SK-N-SH treated with all-trans-retinoic acid at 6 μM for 48 hours (cell line): Measurements from ENCODE around the gene NRF1.

Experiments used
- ATAC-seq: fragments of 200-7000 bp; cut with Tn5 transposase; 3 replicates; pipeline ENCODE4 v1.9.1; 2020; ENCODE audit warnings: mild to moderate bottlenecking, moderate library complexity
- ARNTL ChIP-seq: fragments of 450-650 bp; formaldehyde crosslinking; IDR thresholded peaks from 2 replicates; pipeline ENCODE4 v1.5.0; 2020; ENCODE audit warnings: low read depth, mild to moderate bottlenecking, moderate library complexity, borderline replicate concordance
- CSDC2 ChIP-seq: fragments of 250-450 bp; sonication (Bioruptor Pico); IDR thresholded peaks from 2 replicates; pipeline ENCODE4 v1.5.0; 2020; ENCODE audit warnings: mild to moderate bottlenecking, moderate library complexity
- ESRRG ChIP-seq: fragments of 250-450 bp; sonication (Bioruptor Pico); IDR thresholded peaks from 2 replicates; pipeline ENCODE4 v1.6.1; 2021; ENCODE audit warnings: mild to moderate bottlenecking
- GLIS3 ChIP-seq: fragments of 250-450 bp; sonication (Bioruptor Pico); IDR thresholded peaks from 2 replicates; pipeline ENCODE4 v1.5.0; 2020; ENCODE audit warnings: mild to moderate bottlenecking, moderate library complexity
- ISL1 ChIP-seq: fragments of 250-450 bp; sonication (Bioruptor Pico); IDR thresholded peaks from 2 replicates; pipeline ENCODE4 v2.1.2; 2022; ENCODE audit warnings: mild to moderate bottlenecking, moderate library complexity
- OSR1 ChIP-seq: fragments of 250-450 bp; sonication (Bioruptor Pico); IDR thresholded peaks from 2 replicates; pipeline ENCODE4 v1.8.0; 2022; ENCODE audit warnings: moderate library complexity, mild to moderate bottlenecking, inconsistent platforms
- RARB ChIP-seq: fragments of 250-450 bp; sonication (Bioruptor Pico); IDR thresholded peaks from 2 replicates; pipeline ENCODE4 v1.8.0; 2021; ENCODE audit warnings: mild to moderate bottlenecking, moderate library complexity
- SNAI2 ChIP-seq: fragments of 250-450 bp; sonication (Bioruptor Pico); IDR thresholded peaks from 2 replicates; pipeline ENCODE4 v1.5.0; 2020; ENCODE audit warnings: mild to moderate bottlenecking, moderate library complexity
- TCF4 ChIP-seq: fragments of 250-450 bp; sonication (Bioruptor Pico); IDR thresholded peaks from 2 replicates; pipeline ENCODE4 v1.8.0; 2021; ENCODE audit warnings: mild to moderate bottlenecking, moderate library complexity, borderline replicate concordance
- TOX ChIP-seq: fragments of 250-450 bp; sonication (Bioruptor Pico); IDR thresholded peaks from 2 replicates; pipeline ENCODE4 v1.8.0; 2021; ENCODE audit warnings: mild to moderate bottlenecking, moderate library complexity, borderline replicate concordance
- ZC3H10 ChIP-seq: fragments of 250-450 bp; sonication (Bioruptor Pico); IDR thresholded peaks from 2 replicates; pipeline ENCODE4 v1.5.1; 2021; ENCODE audit warnings: mild to moderate bottlenecking, moderate library complexity
- ZFP30 ChIP-seq: fragments of 450-650 bp; formaldehyde crosslinking; IDR thresholded peaks from 2 replicates; pipeline ENCODE4 v1.5.0; 2022; ENCODE audit warnings: mild to moderate bottlenecking, moderate library complexity
- ZNF70 ChIP-seq: fragments of 450-650 bp; formaldehyde crosslinking; IDR thresholded peaks from 2 replicates; pipeline ENCODE4 v1.5.0; 2020; ENCODE audit warnings: mild to moderate bottlenecking, moderate library complexity
- ZNF8 ChIP-seq: fragments of 450-650 bp; formaldehyde crosslinking; IDR thresholded peaks from 2 replicates; pipeline ENCODE4 v1.5.0; 2020; ENCODE audit warnings: mild to moderate bottlenecking, moderate library complexity
- TF ChIP-seq, protein P1 (sequence below): fragments of 250-450 bp; sonication (Bioruptor Pico); IDR thresholded peaks from 2 replicates; pipeline ENCODE4 v1.5.0; 2020; ENCODE audit warnings: mild to moderate bottlenecking, moderate library complexity
- TF ChIP-seq, protein P2 (sequence below): fragments of 250-450 bp; sonication (Bioruptor Pico); IDR thresholded peaks from 2 replicates; pipeline ENCODE4 v1.5.1; 2021; ENCODE audit warnings: mild to moderate bottlenecking, moderate library complexity
- TF ChIP-seq, protein P3 (sequence below): fragments of 250-450 bp; sonication (Bioruptor Pico); IDR thresholded peaks from 2 replicates; pipeline ENCODE4 v1.5.1; 2020; ENCODE audit warnings: low read depth, mild to moderate bottlenecking, moderate library complexity
- TF ChIP-seq, protein P4 (sequence below): fragments of 250-450 bp; sonication (Bioruptor Pico); IDR thresholded peaks from 2 replicates; pipeline ENCODE4 v1.8.0; 2021; ENCODE audit warnings: low read depth, mild to moderate bottlenecking, moderate library complexity, borderline replicate concordance

NRF1 gene

DNA sequence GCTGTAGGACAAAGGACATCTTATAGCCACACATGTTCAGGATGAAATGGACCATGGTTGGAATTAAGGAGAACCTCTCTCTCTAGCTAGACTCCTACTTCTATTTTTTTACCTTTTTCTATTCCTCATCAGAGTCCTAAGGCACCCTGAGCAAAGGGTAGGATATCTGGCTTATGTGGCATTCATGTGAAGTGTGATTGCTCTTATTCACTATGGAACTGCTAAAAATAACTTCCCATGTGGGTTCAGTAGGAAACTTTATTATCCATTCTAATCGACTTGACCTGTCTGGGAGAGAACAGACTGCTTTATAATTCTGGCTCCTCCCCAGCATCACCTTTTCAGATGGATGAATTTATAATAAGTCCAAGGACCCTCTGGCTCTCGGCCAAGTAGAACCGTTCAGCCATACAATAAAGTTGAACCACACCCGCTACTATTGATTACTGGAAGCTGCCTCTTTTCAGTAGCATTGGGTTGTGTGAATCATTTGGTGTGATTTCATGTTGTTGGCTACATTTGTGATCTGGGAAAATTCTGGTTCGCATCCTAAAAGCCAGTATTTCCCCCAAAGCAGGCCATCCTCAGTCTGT lies 117.5 kb downstream of the NRF1 start (continued):
- TF ChIP-seq, protein P1, sequence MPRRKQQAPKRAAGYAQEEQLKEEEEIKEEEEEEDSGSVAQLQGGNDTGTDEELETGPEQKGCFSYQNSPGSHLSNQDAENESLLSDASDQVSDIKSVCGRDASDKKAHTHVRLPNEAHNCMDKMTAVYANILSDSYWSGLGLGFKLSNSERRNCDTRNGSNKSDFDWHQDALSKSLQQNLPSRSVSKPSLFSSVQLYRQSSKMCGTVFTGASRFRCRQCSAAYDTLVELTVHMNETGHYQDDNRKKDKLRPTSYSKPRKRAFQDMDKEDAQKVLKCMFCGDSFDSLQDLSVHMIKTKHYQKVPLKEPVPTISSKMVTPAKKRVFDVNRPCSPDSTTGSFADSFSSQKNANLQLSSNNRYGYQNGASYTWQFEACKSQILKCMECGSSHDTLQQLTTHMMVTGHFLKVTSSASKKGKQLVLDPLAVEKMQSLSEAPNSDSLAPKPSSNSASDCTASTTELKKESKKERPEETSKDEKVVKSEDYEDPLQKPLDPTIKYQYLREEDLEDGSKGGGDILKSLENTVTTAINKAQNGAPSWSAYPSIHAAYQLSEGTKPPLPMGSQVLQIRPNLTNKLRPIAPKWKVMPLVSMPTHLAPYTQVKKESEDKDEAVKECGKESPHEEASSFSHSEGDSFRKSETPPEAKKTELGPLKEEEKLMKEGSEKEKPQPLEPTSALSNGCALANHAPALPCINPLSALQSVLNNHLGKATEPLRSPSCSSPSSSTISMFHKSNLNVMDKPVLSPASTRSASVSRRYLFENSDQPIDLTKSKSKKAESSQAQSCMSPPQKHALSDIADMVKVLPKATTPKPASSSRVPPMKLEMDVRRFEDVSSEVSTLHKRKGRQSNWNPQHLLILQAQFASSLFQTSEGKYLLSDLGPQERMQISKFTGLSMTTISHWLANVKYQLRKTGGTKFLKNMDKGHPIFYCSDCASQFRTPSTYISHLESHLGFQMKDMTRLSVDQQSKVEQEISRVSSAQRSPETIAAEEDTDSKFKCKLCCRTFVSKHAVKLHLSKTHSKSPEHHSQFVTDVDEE (CRISPR knock-in tag) = no peak
- TF ChIP-seq ARNTL = no peak
- TF ChIP-seq ZFP30 = no peak
- TF ChIP-seq RARB = no peak

DNA sequence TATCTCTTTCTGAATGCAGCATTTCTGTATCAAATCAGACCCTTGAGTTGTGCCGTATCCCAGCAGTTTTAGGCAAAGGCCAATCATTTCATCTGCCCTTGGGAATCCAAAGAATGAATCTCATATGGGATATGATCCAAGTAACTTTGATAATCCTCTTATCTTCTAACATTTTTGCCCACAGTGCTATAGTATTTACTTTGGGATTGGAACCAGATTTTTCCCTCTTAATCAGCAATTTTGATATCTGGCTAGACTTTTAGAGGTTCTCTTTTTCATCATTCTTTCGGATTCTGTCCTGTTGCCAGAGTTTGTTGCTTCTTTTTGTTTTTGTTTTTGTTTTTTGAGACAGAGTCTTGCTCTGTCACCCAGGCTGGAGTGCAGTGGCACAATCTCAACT lies 118.0 kb downstream of the NRF1 start:
- no peak for ATAC-seq
- TF ChIP-seq, protein P2, sequence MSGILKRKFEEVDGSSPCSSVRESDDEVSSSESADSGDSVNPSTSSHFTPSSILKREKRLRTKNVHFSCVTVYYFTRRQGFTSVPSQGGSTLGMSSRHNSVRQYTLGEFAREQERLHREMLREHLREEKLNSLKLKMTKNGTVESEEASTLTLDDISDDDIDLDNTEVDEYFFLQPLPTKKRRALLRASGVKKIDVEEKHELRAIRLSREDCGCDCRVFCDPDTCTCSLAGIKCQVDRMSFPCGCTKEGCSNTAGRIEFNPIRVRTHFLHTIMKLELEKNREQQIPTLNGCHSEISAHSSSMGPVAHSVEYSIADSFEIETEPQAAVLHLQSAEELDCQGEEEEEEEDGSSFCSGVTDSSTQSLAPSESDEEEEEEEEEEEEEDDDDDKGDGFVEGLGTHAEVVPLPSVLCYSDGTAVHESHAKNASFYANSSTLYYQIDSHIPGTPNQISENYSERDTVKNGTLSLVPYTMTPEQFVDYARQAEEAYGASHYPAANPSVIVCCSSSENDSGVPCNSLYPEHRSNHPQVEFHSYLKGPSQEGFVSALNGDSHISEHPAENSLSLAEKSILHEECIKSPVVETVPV (CRISPR knock-in tag) = no peak
- peak; percentile 72 for TF ChIP-seq ISL1

DNA sequence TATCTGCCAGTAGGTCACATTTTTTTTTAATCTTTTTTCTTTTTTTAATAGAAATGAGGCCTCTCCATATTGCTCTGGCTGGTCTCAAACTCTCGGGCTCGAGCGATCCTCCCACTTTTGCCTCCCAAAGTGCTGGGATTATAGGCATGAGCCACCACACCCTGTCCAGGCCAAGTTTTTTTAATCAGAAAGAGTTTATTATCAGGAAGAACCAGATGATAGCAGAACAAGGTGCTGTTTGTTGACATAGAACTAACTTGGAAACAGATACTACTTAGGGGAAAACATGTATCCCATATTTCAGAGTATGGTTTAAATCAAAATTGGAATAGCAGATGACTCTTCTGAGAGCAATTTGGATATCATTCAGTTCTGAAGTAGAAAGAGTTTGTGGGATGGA lies 118.6 kb downstream of the NRF1 start:
- no peak for ATAC-seq
- TF ChIP-seq SNAI2 (CRISPR knock-in tag) = no peak
- no peak for TF ChIP-seq TCF4
- no peak for TF ChIP-seq ZNF70 (CRISPR knock-in tag)
- no peak for TF ChIP-seq ZFP30
- TF ChIP-seq ARNTL = no peak
- TF ChIP-seq, all 23 proteins: peak for 0

DNA sequence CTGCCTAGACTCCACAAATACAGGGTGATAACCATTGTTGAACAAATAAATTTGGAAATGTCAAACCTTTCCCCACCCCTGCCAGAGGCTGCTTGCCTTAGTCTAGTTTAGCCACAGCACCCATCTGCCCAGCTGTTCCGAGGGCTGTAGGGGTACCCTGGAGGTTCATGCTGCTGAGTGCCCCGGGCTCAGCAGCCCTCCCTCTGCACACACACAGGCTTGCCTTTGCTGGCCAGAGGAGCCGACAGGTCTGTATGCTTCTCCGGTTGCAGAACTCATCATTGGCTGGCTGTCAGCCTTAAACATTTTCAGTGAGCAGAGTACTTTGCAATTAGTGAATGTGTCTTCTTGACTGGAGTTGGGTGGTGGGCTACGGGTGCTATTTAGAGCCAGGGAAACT lies 122.9 kb downstream of the NRF1 start:
- TF ChIP-seq SNAI2 (CRISPR knock-in tag) (no peak), ZNF70 (CRISPR knock-in tag) (no peak)
- TF ChIP-seq, protein P3, sequence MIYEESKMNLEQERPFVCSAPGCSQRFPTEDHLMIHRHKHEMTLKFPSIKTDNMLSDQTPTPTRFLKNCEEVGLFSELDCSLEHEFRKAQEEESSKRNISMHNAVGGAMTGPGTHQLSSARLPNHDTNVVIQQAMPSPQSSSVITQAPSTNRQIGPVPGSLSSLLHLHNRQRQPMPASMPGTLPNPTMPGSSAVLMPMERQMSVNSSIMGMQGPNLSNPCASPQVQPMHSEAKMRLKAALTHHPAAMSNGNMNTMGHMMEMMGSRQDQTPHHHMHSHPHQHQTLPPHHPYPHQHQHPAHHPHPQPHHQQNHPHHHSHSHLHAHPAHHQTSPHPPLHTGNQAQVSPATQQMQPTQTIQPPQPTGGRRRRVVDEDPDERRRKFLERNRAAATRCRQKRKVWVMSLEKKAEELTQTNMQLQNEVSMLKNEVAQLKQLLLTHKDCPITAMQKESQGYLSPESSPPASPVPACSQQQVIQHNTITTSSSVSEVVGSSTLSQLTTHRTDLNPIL (CRISPR knock-in tag) = no peak
- TF ChIP-seq, protein P1 (CRISPR knock-in tag) = no peak
- peak; percentile 32; the same call in 2 of the 3 replicates for ATAC-seq

DNA sequence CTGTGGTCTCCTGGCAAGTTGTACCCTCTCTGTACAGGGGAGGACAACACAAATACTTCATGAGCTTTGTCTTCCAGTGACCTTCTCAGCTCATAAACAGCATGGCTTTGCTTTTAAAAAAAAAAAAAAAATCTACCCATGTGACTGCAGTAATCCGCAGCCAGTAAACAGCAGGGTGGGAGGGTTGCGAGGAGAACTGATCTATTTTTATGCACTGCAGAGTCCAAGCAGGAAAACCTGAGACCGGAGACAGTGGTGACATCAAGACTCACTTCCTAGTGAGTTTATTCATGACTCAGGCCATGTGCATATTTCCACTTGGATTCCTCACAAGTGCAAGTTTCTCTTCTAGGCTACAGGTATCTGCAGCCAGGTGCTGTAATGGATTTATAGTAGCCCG lies 127.9 kb downstream of the NRF1 start:
- TF ChIP-seq, protein P3 (CRISPR knock-in tag) = no peak
- peak; percentile 18; the same call in 1 of the 2 replicates for TF ChIP-seq TOX (CRISPR knock-in tag)
- TF ChIP-seq, all 23 proteins: peak for 1
- ATAC-seq = peak; percentile 88

DNA sequence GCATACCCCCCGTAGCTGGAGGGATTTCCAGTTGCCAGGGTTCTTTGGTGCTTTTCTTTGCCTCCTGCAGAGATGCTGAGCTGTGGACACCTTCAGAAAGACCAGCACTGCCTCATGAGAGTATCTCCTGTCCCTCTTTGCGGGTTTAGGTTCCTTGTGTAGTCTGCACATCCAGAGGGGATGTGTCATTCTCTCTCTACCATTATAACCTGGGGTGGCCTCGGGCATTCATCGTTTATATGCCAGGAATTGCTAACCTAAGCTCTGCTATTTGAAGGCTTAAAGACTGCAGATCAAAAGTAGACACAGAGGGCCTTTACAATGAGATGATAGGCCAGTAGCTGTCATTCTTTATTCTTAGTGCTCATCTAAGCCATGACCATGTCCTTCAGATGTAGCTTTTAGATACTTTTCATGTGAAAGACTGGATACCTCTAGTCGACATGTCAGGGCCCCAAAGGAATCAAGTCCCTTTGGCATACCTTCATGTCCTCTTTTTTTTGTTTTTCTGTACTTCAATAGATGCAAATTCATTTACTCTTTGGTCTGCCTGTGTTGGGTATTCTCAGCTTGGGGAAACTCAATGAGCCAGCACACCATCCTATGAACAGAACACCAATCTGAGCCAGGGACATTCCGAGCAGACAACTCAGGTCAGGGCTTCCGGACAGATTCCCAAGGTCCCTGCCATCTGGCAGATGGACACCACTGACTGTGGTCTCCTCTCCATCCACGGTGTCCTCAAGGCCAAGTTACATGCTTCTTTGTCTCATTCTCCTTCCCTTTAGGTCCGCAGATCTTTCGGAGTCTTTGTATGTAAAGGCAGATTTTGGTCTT lies 129.3 kb downstream of the NRF1 start:
- ATAC-seq = no peak
- TF ChIP-seq ZNF70 (CRISPR knock-in tag) = no peak
- no peak for TF ChIP-seq CSDC2
- TF ChIP-seq, protein P4, sequence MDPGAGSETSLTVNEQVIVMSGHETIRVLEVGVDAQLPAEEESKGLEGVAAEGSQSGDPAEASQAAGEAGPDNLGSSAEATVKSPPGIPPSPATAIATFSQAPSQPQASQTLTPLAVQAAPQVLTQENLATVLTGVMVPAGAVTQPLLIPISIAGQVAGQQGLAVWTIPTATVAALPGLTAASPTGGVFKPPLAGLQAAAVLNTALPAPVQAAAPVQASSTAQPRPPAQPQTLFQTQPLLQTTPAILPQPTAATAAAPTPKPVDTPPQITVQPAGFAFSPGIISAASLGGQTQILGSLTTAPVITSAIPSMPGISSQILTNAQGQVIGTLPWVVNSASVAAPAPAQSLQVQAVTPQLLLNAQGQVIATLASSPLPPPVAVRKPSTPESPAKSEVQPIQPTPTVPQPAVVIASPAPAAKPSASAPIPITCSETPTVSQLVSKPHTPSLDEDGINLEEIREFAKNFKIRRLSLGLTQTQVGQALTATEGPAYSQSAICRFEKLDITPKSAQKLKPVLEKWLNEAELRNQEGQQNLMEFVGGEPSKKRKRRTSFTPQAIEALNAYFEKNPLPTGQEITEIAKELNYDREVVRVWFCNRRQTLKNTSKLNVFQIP (CRISPR knock-in tag) = no peak
- no peak for TF ChIP-seq TOX (CRISPR knock-in tag)
- no peak for TF ChIP-seq ZFP30
- TF ChIP-seq ZC3H10 (CRISPR knock-in tag) = no peak
- TF ChIP-seq ESRRG = no peak
- TF ChIP-seq OSR1 (CRISPR knock-in tag) = no peak
- TF ChIP-seq GLIS3 (CRISPR knock-in tag) = no peak
- TF ChIP-seq, protein P3 (CRISPR knock-in tag) = no peak
- no peak for TF ChIP-seq ZNF8 (CRISPR knock-in tag)
- TF ChIP-seq RARB = no peak
